Activated CD8-positive, alpha-beta T cell treated with anti-CD3 and anti-CD28 coated beads for 36 hours (primary cell): ENCODE results near the gene MRPL28. TPM values are rescaled to one million over a fixed set of nuclear protein-coding genes. Genes with fewer than 3 reads are reported as not detected.
"Not testable (repeated sequence)": the region's sequence is repeated elsewhere in the genome, so short reads cannot be mapped to it uniquely, and the experiment has no call there.

Experiments
- ATAC-seq: fragments of 200-7000 bp; cut with Tn5 transposase; one replicate; pipeline ENCODE4 v1.10.0; 2021; ENCODE audit warnings: mild to moderate bottlenecking, moderate library complexity
- CTCF ChIA-PET: fragments of 350-600 bp; sonication (Branson Sonifier 250); formaldehyde crosslinking; loops from one replicate; lab custom pipeline; 2021; ENCODE audit warnings: antibody characterized with exemption; lab: Charles Lee
- POLR2A ChIA-PET: fragments of 350-600 bp; sonication (Branson Sonifier 250); formaldehyde crosslinking; loops from one replicate; lab custom pipeline; 2021; ENCODE audit warnings: antibody characterized with exemption; lab: Charles Lee
- DNase-seq: peaks from one replicate; pipeline ENCODE4 v3.0.0-alpha.2; 2020
- H3K27ac Mint-ChIP-seq: one replicate; pipeline ENCODE4 v1.8.0; 2021; ENCODE audit warnings: mild to moderate bottlenecking, mixed read lengths
- H3K27me3 Mint-ChIP-seq: one replicate; pipeline ENCODE4 v1.8.0; 2021; ENCODE audit warnings: mixed read lengths
- H3K36me3 Mint-ChIP-seq: one replicate; pipeline ENCODE4 v1.8.0; 2021; ENCODE audit warnings: low read depth, mixed read lengths
- H3K4me1 Mint-ChIP-seq: one replicate; pipeline ENCODE4 v1.8.0; 2021; ENCODE audit warnings: low read depth, mixed read lengths
- H3K4me3 Mint-ChIP-seq: one replicate; pipeline ENCODE4 v1.8.0; 2021; ENCODE audit warnings: mild to moderate bottlenecking, moderate library complexity, mixed read lengths
- H3K9me3 Mint-ChIP-seq: one replicate; pipeline ENCODE4 v1.8.0; 2021; ENCODE audit warnings: mixed read lengths
- intact Hi-C: fragments of 100-400 bp; cut with micrococcal nuclease; formaldehyde crosslinking; loops from one replicate; pipeline ENCODE4 v1.10.0; 2022
- total RNA-seq, 2 experiments: library from RNA; stranded (reverse); gene quantifications; one replicate each; pipeline ENCODE4 v1.2.3, GENCODE V29; 2021
- TF ChIP-seq, protein P1 (sequence below): fragments of 200-600 bp; IDR thresholded peaks from one replicate; pipeline ENCODE4 v1.8.0; 2022; ENCODE audit warnings: antibody characterized with exemption, mild to moderate bottlenecking

The MRPL28 gene
- total RNA-seq, 2 experiments from 2014 or later, result 95.0 to 98.2 TPM

DNA sequence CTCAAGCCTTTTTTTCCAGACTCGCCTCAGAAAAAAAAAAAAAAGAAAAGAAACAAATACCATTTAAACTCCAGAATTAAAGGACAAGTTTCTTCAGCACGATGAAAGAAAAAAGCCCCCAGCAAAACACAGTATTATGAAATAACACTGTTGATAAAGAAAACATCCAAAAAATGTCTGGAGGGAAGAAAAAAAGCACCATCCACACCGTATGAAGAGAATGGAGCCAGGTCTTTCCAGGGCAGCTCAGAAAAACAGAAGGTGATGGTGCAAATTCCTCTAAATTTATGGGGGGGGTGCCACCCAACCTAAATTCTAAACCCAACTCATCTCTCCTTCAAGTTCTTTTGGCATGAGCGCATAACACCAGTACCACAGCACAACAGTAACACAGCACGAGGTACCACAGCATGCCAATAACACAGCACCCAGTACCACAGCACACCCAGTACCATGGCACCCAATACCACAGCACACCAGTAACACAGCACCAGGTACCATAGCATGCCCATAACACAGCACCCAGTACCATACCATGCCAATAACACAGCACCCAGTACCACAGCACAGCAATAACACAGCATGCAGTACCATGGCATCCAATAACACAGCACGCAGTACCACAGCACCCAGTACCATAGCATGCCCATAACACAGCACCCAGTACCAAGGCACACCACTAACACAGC is 36.8 kb downstream of the MRPL28 start:
- Mint-ChIP-seq H3K9me3 (no peaks in the 10 kb centered on the region), H3K27ac (no peak overlapping the region), H3K27me3 (no peaks in the 10 kb centered on the region), H3K4me1 (peaks cover 58% of the 10 kb centered on the region), H3K4me3 (no peak overlapping the region), H3K36me3 (peaks cover 4% of the 10 kb centered on the region)
- DNase-seq, result no peak
- ChIA-PET CTCF (no interaction called here), POLR2A (interaction anchor here (0.7 kb wide), 1 partner anchor 192 kb away, joined by 4 read pairs; no protein-coding TSS in a partner anchor)
- intact Hi-C loops, result no loop called here
- TF ChIP-seq, protein P1, sequence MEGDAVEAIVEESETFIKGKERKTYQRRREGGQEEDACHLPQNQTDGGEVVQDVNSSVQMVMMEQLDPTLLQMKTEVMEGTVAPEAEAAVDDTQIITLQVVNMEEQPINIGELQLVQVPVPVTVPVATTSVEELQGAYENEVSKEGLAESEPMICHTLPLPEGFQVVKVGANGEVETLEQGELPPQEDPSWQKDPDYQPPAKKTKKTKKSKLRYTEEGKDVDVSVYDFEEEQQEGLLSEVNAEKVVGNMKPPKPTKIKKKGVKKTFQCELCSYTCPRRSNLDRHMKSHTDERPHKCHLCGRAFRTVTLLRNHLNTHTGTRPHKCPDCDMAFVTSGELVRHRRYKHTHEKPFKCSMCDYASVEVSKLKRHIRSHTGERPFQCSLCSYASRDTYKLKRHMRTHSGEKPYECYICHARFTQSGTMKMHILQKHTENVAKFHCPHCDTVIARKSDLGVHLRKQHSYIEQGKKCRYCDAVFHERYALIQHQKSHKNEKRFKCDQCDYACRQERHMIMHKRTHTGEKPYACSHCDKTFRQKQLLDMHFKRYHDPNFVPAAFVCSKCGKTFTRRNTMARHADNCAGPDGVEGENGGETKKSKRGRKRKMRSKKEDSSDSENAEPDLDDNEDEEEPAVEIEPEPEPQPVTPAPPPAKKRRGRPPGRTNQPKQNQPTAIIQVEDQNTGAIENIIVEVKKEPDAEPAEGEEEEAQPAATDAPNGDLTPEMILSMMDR, result no peak
- no peak for ATAC-seq

DNA sequence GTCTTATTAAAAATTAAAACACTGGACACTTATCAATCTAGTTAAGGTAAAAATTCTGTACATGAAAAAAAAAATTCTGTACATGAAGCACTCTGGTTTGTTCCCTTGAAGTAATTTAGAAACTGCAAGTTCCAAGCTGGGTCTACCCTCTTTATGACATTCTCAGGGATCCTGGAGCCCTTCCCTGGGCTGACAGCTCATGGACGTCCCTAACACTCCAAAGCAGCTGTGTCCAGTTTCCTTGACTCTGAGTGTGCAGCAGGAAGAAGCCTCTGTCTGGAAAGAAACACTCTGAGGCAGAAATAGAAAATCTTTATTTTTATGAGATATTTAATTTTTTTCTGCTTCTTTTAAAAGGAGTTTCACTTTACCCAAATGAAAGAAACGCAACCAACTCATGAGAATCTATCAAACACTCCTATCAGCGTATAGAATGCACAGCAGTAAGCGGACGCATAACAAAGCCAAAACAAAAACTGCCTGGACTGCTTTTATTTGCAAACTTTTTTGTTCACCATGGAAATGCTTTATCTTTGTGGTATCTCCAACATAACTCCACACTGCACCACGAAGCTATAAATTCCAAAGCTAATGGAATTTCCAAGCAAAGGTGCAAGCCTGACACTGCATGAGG is 39.0 kb downstream of the MRPL28 start:
- intact Hi-C loops, H3K4me3 Mint-ChIP-seq, H3K36me3 Mint-ChIP-seq, H3K9me3 Mint-ChIP-seq, DNase-seq, ATAC-seq, H3K27ac Mint-ChIP-seq, H3K27me3 Mint-ChIP-seq, POLR2A ChIA-PET: not testable (repeated sequence)
- peaks cover 57% of the 10 kb centered on the region for H3K4me1 Mint-ChIP-seq
- CTCF ChIA-PET, result interaction anchor here (0.7 to 1.3 kb wide), 3 partner anchors 30 to 690 kb away, joined by 3 read pairs; partner anchors contain the start of gene FAM234A

DNA sequence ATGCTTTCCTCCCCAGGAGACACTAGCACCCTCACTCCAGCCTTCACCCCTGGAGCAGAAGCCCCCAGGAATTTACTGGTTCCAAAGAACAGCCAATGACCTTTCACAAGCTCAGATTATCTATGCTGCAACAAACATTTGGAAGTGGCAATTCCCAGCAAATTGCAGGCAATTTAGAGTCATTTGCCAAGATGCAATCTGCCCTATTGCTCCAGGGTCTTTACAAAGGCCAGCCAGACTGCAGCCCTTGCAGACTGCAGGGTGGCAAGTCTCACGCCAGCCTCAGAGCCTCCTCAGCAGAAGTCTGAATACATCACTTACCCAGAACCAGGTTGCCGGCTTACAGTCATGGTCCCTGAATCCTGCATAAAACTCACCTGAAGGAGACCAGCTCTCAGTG is 39.6 kb downstream of the MRPL28 start:
- Mint-ChIP-seq H3K4me3 (no peak overlapping the region), H3K36me3 (peaks cover 4% of the 10 kb centered on the region), H3K4me1 (peaks cover 55% of the 10 kb centered on the region), H3K27ac (no peak overlapping the region), H3K27me3 (no peaks in the 10 kb centered on the region), H3K9me3 (no peaks in the 10 kb centered on the region)
- no peak for ATAC-seq
- no peak for DNase-seq
- ChIA-PET POLR2A (no interaction called here), CTCF (interaction anchor here (1.3 kb wide), 1 partner anchor 96 kb away, joined by 3 read pairs; the partner anchor contains the start of gene FAM234A)
- intact Hi-C loops, result no loop called here
- TF ChIP-seq, protein P1, result no peak

DNA sequence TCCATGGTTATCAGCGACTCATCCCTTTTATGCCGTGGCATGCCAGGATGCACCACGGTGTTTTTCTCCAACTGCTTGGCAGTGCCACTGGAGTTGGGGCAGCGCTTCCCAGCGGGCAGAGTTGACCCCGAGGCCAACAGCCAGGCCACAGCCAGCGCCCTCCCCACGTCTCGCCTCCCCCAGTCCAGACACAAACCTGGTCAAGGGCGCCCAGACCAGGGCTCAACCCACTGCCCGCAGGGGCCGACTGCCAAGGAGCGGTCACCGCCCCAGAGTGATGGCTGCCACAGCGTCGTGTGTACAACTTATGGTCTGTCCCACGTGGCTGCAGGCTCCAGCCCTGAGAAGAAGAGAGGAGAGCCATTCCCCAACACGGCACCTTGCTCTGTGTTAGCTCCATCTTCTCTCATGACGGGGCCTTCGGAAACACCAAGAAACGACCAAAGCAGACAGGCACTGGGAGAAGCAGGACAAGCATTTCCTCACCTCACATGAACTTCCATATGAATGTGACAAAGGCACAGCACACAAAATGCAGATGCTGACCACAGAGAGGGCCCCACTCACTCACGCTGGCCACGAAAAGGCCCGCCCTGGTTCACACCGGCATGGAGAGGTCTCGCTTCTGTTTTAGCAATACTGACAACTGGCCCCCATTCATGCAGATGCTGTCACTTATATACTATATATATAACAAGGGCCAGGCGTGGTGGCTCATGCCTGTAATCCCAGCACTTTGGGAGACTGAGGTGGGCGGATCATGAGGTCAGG is 44.8 kb downstream of the MRPL28 start:
- ATAC-seq, result no peak
- POLR2A ChIA-PET, result interaction anchor here (0.8 to 1.4 kb wide), 2 partner anchors 12 to 25 kb away, joined by 3 to 4 read pairs; no protein-coding TSS in a partner anchor
- H3K9me3 Mint-ChIP-seq, result no peaks in the 10 kb centered on the region
- TF ChIP-seq, protein P1, result no peak
- H3K4me3 Mint-ChIP-seq, result peak overlapping the region; percentile 61
- H3K27ac Mint-ChIP-seq, result peak overlapping the region; percentile 64
- H3K36me3 Mint-ChIP-seq, result peaks cover 6% of the 10 kb centered on the region
- peaks cover 46% of the 10 kb centered on the region for H3K4me1 Mint-ChIP-seq
- DNase-seq, result no peak
- intact Hi-C loops, result no loop called here
- H3K27me3 Mint-ChIP-seq, result no peaks in the 10 kb centered on the region
- CTCF ChIA-PET, result interaction anchor here (0.6 kb wide), 1 partner anchor 66 kb away, joined by 3 read pairs; no protein-coding TSS in a partner anchor
